LNCaP clone FGC (cell line): ENCODE results near the gene HOXD4.

ENCODE experiments used
- DNase-seq: peaks from one replicate; pipeline ENCODE4 v3.0.0-alpha.2; 2011; ENCODE audit warnings: low read depth
- H3K4me3 ChIP-seq: 2 replicates; pipeline ENCODE4 v1.5.1; 2011; ENCODE audit warnings: mild to moderate bottlenecking, low read depth, low read length, control low read depth
- TF ChIP-seq, protein P1 (sequence below): IDR thresholded peaks from 2 replicates; pipeline ENCODE4 v1.5.1; 2012; ENCODE audit warnings: mild to moderate bottlenecking; ENCODE audit not compliant: control insufficient read depth, insufficient read depth; ENCODE audit errors: extremely low read depth

Gene HOXD4

DNA sequence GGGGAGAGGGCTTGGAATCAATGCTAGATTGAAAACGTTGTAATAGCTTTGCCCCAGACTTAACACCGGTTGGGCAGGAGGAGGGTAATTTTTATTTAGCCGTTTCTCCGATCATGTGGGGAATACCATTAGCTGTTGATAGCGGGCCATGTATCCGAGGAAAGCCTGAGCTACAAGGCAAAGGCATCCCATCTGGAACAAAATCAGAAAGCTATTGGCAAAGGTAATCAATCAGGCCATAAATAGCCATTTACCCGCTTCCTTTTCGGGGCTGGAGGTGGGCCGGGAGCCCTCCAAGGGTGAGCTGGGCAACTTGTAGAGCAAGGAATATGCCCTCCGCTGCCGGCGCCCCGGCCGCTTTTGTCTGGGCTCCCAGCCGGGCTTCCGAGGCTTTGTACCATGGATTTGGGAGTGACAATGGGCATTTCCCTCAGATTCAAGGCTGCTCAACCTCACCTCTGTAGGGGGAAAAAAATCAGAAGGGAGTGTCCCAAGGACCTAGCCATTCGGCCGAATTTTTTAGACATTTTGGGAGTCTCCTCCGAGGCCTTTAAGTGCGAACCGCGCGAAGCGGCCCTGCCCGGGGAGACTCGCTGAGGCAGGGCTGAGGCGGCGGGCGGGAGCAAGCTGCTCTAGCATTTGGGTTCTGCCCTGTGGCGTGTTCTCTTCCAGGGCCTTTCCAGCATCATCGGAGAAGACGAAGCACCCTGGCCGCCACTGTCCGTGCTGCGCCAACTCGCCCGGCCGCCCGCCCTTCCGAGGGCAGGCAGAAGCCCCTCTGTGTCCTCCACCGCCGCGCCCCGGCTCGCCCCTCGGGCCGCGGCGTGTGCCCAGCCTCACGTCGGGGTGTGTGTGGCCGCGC, 29.9 kb upstream of the HOXD4 start:
- TF ChIP-seq, protein P1, sequence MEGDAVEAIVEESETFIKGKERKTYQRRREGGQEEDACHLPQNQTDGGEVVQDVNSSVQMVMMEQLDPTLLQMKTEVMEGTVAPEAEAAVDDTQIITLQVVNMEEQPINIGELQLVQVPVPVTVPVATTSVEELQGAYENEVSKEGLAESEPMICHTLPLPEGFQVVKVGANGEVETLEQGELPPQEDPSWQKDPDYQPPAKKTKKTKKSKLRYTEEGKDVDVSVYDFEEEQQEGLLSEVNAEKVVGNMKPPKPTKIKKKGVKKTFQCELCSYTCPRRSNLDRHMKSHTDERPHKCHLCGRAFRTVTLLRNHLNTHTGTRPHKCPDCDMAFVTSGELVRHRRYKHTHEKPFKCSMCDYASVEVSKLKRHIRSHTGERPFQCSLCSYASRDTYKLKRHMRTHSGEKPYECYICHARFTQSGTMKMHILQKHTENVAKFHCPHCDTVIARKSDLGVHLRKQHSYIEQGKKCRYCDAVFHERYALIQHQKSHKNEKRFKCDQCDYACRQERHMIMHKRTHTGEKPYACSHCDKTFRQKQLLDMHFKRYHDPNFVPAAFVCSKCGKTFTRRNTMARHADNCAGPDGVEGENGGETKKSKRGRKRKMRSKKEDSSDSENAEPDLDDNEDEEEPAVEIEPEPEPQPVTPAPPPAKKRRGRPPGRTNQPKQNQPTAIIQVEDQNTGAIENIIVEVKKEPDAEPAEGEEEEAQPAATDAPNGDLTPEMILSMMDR: no peak
- no peak overlapping the region for H3K4me3 ChIP-seq
- no peak for DNase-seq

DNA sequence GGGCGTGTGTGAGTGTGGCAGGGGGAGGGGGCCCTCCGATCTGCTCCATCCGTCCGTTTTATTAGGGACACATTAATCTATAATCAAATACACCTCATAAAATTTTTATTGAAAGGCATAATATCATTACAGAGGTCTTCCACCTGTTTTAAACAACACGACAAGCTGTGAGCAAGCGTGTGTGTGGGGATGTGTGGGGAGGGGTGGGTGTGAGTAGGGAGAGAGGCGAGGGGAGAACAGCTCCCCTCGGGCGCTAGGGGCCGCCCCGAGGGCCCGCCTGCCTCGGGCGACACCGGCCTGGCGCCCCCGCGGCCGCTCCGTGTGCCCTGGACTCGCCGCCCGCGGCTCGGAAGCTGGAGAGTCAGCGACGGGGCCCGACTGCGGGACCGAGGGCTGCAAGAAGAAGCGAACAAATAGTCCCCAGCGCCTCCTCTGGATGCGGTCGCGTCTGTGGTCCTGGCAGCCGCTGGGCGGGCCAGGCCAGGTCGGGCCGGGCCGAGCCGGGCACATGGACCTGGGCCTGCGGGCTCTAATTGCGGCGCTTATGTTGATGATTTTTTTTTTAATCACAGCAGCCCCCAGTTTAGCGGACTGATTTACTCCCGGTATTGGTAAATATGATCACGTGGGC, 29.2 kb upstream of the HOXD4 start:
- TF ChIP-seq, protein P1: no peak
- no peak overlapping the region for H3K4me3 ChIP-seq
- no peak for DNase-seq

DNA sequence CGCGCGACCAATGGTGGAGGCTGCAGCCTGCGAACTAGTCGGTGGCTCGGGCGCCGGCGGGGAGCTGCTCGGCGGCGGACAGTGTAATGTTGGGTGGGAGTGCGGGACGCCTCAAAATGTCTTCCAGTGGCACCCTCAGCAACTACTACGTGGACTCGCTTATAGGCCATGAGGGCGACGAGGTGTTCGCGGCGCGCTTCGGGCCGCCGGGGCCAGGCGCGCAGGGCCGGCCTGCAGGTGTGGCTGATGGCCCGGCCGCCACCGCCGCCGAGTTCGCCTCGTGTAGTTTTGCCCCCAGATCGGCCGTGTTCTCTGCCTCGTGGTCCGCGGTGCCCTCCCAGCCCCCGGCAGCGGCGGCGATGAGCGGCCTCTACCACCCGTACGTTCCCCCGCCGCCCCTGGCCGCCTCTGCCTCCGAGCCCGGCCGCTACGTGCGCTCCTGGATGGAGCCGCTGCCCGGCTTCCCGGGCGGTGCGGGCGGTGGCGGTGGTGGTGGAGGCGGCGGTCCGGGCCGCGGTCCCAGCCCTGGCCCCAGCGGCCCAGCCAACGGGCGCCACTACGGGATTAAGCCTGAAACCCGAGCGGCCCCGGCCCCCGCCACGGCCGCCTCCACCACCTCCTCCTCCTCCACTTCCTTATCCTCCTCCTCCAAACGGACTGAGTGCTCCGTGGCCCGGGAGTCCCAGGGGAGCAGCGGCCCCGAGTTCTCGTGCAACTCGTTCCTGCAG, 28.5 kb upstream of the HOXD4 start, which contains the start of gene HOXD9:
TSS of gene HOXD9 (plus strand) at position 37 of the 728 bp plus-strand sequence. CDS start at position 87, 50 bp downstream.
- no peak for DNase-seq
- TF ChIP-seq, protein P1: no peak
- no peak within 1 kb of the TSS for H3K4me3 ChIP-seq

DNA sequence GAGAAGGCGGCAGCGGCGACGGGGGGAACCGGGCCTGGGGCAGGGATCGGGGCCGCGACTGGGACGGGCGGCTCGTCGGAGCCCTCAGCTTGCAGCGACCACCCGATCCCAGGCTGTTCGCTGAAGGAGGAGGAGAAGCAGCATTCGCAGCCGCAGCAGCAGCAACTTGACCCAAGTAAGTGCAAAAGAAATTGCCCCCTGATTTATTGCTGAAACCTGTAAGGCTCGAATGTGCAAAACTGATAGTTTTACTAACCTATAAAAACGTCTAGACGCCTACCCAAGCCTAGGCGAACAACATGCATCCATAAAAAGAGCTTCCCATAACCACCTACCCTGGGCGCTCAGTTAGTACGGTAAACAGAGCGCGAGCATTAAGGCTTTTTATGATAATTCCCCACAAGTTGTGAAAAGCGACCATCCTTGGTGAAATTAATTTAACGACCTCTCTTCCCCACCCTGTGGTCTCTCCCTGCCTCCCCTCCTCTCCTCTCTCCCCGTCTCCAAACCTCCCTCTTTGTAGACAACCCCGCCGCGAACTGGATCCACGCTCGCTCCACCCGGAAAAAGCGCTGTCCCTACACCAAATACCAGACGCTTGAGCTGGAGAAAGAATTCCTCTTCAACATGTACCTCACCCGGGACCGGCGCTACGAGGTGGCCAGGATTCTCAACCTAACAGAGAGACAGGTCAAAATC, 27.8 kb upstream of the HOXD4 start:
- no peak overlapping the region for H3K4me3 ChIP-seq
- DNase-seq: no peak

DNA sequence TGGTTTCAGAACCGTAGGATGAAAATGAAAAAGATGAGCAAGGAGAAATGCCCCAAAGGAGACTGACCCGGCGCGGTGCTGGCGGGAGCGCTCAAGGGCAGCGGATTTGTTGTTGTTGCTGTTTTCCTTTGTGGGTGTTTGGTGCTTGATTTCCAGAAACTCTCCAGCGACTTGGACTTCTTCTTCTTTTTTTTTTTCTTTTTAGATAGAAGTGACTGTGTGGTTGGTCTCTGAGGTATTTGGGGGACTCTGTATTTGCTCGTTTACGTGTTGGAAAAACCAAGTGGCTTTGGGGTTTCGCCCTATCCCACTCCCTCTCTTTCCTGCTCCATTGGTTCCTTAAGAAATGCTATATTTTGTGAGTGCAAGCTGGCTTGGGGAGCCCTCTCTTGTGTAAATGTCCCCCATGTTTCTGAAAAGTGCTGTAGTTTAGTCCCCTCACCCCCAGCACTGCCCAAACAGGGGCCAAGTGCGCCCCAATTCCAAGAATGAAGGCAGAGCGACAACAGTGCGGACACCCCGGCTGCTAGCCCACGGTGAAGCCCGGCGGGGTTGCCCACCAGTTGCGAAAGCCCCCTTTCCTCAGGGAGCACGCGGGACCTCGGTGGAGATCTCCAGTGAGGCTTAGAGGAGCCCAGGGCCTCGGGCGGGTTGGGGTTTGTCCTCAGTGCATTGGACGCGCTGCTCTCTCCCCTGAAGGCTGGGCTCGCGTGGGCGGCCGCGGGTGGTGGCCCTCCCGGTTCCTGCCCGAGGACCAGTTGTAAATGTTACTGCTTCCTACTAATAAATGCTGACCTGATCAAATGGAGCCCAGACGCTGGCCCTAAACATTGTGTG, 27.0 kb upstream of the HOXD4 start:
- DNase-seq: no peak
- TF ChIP-seq, protein P1: no peak
- no peak overlapping the region for H3K4me3 ChIP-seq

More for the DNA sequence above, 27.8 kb upstream of the HOXD4 start:
- TF ChIP-seq, protein P1: no peak
